Epithelial cell of proximal tubule (primary cell): ENCODE data around the gene CAMTA1. TPM values are rescaled to one million over a fixed set of nuclear protein-coding genes. Genes with fewer than 3 reads are reported as not detected.

ENCODE experiments used
- DNase-seq: peaks from one replicate; pipeline ENCODE4 v3.0.0-alpha.2; 2011; ENCODE audit warnings: low read depth
- H3K4me3 ChIP-seq: 2 replicates; pipeline ENCODE4 v1.5.1; 2011; ENCODE audit warnings: low read depth, mild to moderate bottlenecking, low read length
- CTCF ChIP-seq: conservative IDR thresholded peaks from 2 replicates; pipeline ENCODE4 v1.5.1; 2012; ENCODE audit warnings: low read depth, mild to moderate bottlenecking, low read length
- total RNA-seq: library from RNA; depleted of rRNA; stranded (reverse); fragments of >200 nt; gene quantifications from 2 replicates; pipeline ENCODE4 v1.2.3, GENCODE V29; 2015

The CAMTA1 gene
- total RNA-seq, 1 donor from 2014 or later = 79.2 TPM

GRCh38 chr1:7303554-7304317 lies 518.5 kb downstream of the CAMTA1 start:
- DNase-seq = no peak
- H3K4me3 ChIP-seq = no peak overlapping the region
- TF ChIP-seq CTCF = no peak

- H3K4me3 ChIP-seq = no peak overlapping the region
- no peak for TF ChIP-seq CTCF
- no peak for DNase-seq
Observed at GRCh38 chr1:7313081-7313546, 527.9 kb downstream of the CAMTA1 start.

- TF ChIP-seq CTCF = no peak
- DNase-seq = no peak
- H3K4me3 ChIP-seq = no peak overlapping the region
Observed at GRCh38 chr1:7313826-7314225, 528.6 kb downstream of the CAMTA1 start.

GRCh38 chr1:7315316-7315715 lies 530.1 kb downstream of the CAMTA1 start:
- TF ChIP-seq CTCF = no peak
- no peak for DNase-seq
- H3K4me3 ChIP-seq = no peak overlapping the region

GRCh38 chr1:7315946-7316345 lies 530.7 kb downstream of the CAMTA1 start:
- DNase-seq = no peak
- no peak for TF ChIP-seq CTCF
- H3K4me3 ChIP-seq = no peak overlapping the region

GRCh38 chr1:7317888-7318287 lies 532.6 kb downstream of the CAMTA1 start:
- no peak for DNase-seq
- H3K4me3 ChIP-seq = no peak overlapping the region
- TF ChIP-seq CTCF = no peak

- no peak for TF ChIP-seq CTCF
- no peak for DNase-seq
- no peak overlapping the region for H3K4me3 ChIP-seq
Observed at GRCh38 chr1:7319196-7319595, 533.9 kb downstream of the CAMTA1 start.
